Measurements from ENCODE around the gene PLPPR4. TPM values are rescaled to one million over a fixed set of nuclear protein-coding genes. Genes with fewer than 3 reads are reported as not detected.

Gene PLPPR4
- total RNA-seq, 4 donors from 2014 or later = 0.66 to 3.9 (median 2.8) TPM

DNA sequence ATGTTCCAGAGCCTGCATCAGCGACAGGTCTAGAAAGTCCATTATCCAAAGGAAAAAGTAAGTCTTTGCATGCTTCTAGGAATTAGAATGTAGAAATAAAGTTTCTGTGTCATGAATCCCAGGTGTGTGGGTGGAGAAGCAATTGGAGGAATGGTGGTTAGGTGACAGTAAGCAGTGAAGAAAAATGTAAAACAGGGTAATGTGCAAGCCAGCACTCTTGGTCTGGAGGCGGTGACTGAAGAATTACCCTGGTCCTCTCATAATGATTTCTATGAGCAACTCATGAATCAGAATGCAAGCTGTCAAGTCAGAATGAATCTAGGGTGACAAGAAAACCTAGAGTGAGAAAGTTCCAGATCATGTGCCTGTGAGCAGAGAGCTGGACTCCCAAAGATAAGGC lies 33.6 kb downstream of the PLPPR4 start:
- WGBS, 2 donors = 90 to 95% methylated on average over 2 of the region's 2 CpGs
- H3K36me3 ChIP-seq = no peaks in the 10 kb centered on the region
- no peaks in the 10 kb centered on the region for H3K9me3 ChIP-seq
- no peaks in the 10 kb centered on the region for H3K4me1 ChIP-seq
- DNase-seq (ENCODE audit: low spot score in 2 of 2) = no peak
- no peak overlapping the region for H3K27ac ChIP-seq
- no peak for TF ChIP-seq POLR2A (IDR thresholded peaks at IDR 0.05)
- TF ChIP-seq EP300 (IDR thresholded peaks at IDR 0.05) = no peak
- TF ChIP-seq CTCF (IDR thresholded peaks at IDR 0.05) = no peak
- no peaks in the 10 kb centered on the region for H3K27me3 ChIP-seq
- no peak overlapping the region for H3K4me3 ChIP-seq

GRCh38 chr1:99304725-99305282 lies 40.5 kb downstream of the PLPPR4 start:
- DNase-seq (ENCODE audit: low spot score in 2 of 2) = no peak
- TF ChIP-seq EP300 (IDR thresholded peaks at IDR 0.05) (no peak), POLR2A (IDR thresholded peaks at IDR 0.05) (no peak), CTCF (IDR thresholded peaks at IDR 0.05) (no peak)
- H3K4me3 ChIP-seq = no peak overlapping the region
- H3K27ac ChIP-seq = no peak overlapping the region
- no peaks in the 10 kb centered on the region for H3K27me3 ChIP-seq
- WGBS, 2 donors = 78 to 81% methylated on average over 5 of the region's 5 CpGs
- peaks cover 0 to 6% (median 0%) of the 10 kb centered on the region in 3 donors for H3K36me3 ChIP-seq
- H3K4me1 ChIP-seq = no peaks in the 10 kb centered on the region
- H3K9me3 ChIP-seq = no peaks in the 10 kb centered on the region

DNA sequence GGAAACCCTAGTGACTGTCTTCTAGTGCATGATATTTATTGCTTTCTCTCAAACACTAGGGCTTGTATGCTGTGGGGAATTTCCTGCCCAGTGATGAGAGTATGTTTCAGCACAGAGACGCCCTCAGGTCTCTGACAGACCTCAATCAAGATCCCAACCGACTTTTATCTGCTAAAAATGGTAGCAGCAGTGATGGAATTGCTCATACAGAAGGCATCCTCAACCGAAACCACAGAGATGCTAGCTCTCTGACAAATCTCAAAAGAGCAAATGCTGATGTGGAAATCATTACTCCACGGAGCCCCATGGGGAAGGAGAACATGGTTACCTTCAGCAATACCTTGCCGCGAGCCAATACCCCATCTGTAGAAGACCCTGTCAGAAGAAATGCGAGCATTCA lies 41.3 kb downstream of the PLPPR4 start:
- H3K4me1 ChIP-seq = no peaks in the 10 kb centered on the region
- H3K27me3 ChIP-seq = no peaks in the 10 kb centered on the region
- no peak overlapping the region for H3K4me3 ChIP-seq
- no peak overlapping the region for H3K27ac ChIP-seq
- H3K36me3 ChIP-seq = peaks cover 0 to 6% (median 0%) of the 10 kb centered on the region in 3 donors
- no peaks in the 10 kb centered on the region for H3K9me3 ChIP-seq
- 84 to 85% methylated on average over 7 of the region's 7 CpGs for WGBS, 2 donors
- no peak for DNase-seq (ENCODE audit: low spot score in 2 of 2)
- TF ChIP-seq POLR2A (IDR thresholded peaks at IDR 0.05) (no peak), EP300 (IDR thresholded peaks at IDR 0.05) (no peak), CTCF (IDR thresholded peaks at IDR 0.05) (no peak)

GRCh38 chr1:99306056-99306455 lies 41.8 kb downstream of the PLPPR4 start:
- no peak for DNase-seq (ENCODE audit: low spot score in 2 of 2)
- Histone ChIP-seq H3K9me3 (no peaks in the 10 kb centered on the region), H3K4me1 (no peaks in the 10 kb centered on the region), H3K27me3 (no peaks in the 10 kb centered on the region), H3K4me3 (no peak overlapping the region), H3K36me3 (peaks cover 0 to 6% (median 0%) of the 10 kb centered on the region in 3 donors), H3K27ac (no peak overlapping the region)
- 94% methylated on average over 7 of the region's 7 CpGs for WGBS, 2 donors
- TF ChIP-seq CTCF (IDR thresholded peaks at IDR 0.05) (no peak), POLR2A (IDR thresholded peaks at IDR 0.05) (no peak), EP300 (IDR thresholded peaks at IDR 0.05) (no peak)

DNA sequence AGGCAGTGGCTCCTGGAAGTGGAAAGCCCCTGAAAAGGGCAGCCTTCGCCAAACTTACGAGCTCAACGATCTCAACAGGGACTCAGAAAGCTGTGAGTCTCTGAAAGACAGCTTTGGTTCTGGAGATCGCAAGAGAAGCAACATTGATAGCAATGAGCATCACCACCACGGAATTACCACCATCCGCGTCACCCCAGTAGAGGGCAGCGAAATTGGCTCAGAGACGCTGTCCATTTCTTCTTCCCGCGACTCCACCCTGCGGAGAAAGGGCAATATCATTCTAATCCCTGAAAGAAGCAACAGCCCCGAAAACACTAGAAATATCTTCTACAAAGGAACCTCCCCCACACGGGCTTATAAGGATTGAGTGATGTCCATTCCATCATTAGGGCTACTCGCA lies 42.4 kb downstream of the PLPPR4 start:
- H3K4me3 ChIP-seq = no peak overlapping the region
- H3K27ac ChIP-seq = no peak overlapping the region
- H3K9me3 ChIP-seq = no peaks in the 10 kb centered on the region
- peaks cover 0 to 6% (median 0%) of the 10 kb centered on the region in 3 donors for H3K36me3 ChIP-seq
- no peaks in the 10 kb centered on the region for H3K27me3 ChIP-seq
- no peak for DNase-seq (ENCODE audit: low spot score in 2 of 2)
- WGBS, 2 donors = 91 to 93% methylated on average over 15 of the region's 15 CpGs
- no peaks in the 10 kb centered on the region for H3K4me1 ChIP-seq
- TF ChIP-seq EP300 (IDR thresholded peaks at IDR 0.05) (no peak), POLR2A (IDR thresholded peaks at IDR 0.05) (no peak), CTCF (IDR thresholded peaks at IDR 0.05) (no peak)
